ENCODE measurements around the gene PPP2R5C.

DNA sequence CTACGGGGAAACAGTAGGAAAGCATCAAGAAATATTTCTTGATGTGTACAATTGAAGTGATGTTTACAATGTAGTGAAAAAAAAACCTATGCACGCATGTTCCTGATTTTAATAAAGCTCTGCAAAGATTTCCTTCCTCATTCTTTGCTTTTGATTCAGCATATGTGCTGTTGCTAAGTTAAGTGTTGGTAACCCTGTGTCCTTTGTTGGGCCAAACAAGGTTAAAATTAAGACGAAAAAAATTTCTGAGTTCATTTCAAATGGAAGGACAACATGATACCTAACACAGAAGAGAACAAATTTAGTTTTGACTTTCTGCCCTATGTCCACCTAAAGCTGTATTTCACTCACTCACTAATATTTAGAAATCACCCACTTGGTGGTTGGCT is 62.8 kb downstream of the PPP2R5C start:
- no peak for TF ChIP-seq POLR2A (IDR thresholded peaks at IDR 0.05; ENCODE audit: low read depth, low read length)
- no peak for TF ChIP-seq TAF1 (IDR thresholded peaks at IDR 0.05; ENCODE audit: low read depth, low read length)
